ELF-1 (cell line): ENCODE results near the gene ELP4.
"Not testable (repeated sequence)": the region's sequence is repeated elsewhere in the genome, so short reads cannot be mapped to it uniquely, and the experiment has no call there.

ENCODE experiments used
- DNase-seq: peaks from one replicate; pipeline ENCODE4 v3.0.0-alpha.2; 2016; ENCODE audit warnings: low read depth, low spot score

Gene ELP4

DNA sequence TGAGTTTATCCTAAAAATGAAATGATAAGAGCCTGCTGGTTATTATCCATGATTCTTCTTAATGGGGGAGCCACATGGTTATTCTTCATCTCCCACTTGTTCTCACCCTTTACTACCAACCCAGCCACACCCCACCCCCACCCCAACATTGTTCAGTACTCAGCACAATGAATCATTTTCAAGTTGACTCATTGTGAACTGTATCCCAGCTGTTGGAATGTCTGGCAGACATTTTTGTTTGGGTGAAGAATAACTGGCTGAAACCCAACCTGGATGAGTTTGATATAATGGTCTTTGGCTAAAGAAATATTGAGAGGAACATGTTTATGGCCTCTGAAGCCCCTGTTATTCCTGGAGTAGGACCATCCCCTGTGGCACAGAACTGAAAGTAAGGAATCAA lies 136.2 kb downstream of the ELP4 start:
- no peak for DNase-seq

DNA sequence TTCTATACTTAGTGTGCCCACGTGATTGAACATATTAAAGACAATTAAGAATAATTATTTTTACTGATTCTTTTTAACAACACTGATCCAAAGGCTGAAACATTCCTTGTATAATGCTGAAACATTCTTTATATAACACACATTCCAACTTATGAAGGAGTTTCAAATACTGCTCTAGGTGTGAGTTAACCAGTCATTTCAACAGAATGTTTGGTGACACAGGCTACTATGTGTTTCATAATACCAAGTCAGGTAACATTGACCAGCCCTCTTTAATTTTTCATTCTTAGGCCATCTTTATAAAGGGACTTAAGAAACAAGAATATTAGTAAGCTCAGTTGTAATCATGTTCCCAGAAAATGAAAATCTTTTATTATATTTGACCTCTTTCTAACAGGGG lies 136.6 kb downstream of the ELP4 start:
- no peak for DNase-seq

DNA sequence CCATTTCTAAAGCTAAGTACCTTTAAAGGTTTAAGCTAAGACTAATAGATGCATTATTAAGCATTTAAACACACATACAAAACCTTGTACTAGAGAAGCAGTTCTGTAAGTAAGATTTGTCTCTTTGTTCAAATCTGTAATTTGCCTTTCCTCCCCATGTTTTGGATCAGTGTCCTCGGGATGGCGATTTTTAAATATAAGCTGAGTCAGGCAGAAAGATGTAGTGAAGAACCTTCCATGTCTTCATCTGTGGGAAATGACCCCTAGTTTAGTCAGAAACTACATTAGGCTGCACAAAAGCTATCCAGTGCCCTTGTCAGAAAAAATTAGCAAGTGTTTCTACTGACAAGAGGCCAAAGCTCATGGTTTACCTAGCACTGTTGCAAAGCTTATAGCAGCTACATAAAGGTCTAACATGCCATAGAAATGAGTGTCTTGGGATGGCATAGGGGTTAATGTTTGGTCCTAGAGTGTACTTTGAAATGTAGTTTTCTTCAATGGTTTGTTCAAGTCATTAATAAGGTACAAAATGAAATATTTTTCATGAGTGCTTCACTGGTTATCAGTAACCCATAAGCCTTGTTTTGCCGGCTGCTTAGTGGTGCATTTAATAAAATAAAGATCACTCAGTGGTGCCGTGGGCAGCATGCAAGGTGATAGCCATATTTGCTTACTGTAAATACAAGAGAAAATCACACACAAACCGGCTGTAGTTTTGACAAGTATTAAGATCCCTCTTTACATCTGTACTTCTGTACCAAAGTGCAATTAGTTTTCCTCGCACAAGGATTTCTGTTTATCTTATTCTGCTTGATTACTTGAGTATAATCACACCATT lies 139.8 kb downstream of the ELP4 start:
- no peak for DNase-seq

DNA sequence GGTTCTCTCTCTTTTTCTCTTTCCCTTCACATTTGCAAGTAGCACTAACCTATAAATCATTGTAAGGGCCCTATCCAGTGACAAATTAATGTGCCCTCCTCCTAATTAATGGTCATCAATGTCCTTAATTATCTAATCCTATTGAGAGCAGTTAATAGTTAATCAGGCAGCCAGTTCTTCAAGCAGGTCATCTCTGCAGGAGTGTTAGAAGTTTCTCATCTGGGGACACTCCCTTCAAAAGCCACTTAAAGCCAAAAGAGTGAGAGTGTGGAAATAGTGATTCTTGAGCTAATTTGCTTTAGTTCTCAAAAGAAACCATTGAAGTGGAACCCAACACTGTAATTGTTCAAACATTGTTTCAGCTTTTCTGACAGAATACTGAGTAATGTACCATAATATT lies 141.6 kb downstream of the ELP4 start:
- no peak for DNase-seq

DNA sequence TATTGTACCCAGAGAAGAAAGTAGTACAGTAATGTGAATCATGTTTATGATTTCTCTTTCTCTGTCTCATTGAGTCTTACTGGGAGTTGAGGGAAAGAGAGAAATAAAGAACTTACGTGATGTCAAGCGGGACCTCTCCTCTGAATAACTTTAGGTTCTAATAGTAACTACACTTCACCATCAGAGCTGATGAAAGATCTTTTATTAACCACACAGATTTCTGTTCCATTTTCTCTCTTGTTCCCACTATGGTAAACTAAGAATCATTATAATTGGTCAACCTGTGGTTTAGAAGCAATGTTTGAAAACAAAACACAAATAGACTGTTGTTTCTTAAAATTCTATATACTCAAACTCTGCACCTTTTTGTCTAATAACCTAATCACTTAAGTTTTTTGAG lies 142.3 kb downstream of the ELP4 start:
- no peak for DNase-seq

DNA sequence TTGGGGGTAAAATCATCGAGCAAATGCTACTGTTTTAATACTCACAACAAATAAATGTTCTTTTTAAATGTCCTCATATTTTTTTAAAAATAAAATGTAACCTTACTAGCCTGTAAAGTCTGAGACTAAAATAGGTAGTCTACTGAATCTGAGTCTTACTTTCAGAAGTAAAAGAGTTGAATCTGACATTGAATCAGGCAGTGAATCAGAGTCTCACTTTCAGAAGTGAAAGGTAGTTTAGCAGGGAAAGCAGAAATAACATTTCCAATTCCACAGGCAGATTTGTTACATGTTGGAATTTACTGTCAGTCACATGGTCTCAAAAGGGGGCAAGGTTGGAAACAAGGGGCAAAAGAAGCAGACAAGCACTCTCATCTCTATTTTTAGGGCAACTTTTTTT lies 143.0 kb downstream of the ELP4 start:
- no peak for DNase-seq

DNA sequence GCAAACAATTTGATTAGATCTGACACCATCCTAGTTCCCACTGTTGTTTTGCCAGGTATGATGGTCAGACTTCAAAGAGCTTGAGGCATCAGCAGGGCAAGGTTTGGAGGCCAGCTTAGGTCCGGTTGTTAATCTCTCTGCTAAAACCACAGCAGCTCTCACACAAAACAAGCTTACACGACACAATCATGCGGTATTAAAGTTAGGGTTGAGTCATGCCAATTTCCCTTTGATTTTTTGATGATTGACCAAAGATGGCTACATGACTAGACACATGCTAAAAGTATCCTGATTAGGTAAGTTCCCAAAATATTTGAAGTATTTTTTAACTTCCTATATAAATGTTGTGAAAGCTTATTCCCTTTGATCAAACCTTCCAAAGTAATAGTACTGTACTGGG lies 145.9 kb downstream of the ELP4 start:
- no peak for DNase-seq

DNA sequence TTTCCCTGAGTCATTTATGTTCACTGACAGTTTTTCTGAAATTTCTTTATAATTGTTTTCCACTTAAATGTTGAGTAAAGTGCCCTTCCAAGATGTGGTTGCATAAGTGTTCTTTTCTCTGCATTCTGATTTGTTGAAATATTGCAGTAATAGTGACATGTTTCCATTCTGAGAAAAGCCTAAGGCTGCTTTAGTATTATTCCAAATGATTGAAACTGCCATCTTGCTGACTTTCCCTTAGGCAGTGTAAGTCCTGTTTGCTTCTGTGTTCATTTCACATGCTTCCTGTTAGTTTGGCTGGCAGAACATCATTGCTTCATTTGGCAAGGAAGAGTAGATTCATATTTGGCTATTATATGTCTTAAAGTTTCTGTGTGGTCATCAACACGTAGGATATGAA lies 146.5 kb downstream of the ELP4 start:
- no peak for DNase-seq

DNA sequence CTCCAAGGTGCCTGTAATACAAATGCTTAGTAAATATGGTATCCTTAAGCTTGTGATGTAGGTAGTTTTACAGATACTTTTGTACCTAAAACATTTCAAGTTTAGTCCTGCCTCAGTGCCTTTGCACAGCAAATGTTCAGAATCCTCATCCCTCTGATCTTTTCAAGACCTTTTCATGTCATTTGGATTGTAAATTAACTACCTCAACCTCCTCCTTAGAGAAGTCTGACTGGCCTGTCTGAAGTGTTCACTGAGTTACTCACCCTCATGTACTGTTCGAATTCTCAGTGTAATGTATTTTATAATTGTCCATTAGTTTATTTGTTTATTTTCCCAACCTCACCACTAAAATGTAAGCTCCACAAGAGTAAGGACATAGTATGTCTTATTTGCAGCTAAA lies 147.5 kb downstream of the ELP4 start:
- DNase-seq, result no peak

DNA sequence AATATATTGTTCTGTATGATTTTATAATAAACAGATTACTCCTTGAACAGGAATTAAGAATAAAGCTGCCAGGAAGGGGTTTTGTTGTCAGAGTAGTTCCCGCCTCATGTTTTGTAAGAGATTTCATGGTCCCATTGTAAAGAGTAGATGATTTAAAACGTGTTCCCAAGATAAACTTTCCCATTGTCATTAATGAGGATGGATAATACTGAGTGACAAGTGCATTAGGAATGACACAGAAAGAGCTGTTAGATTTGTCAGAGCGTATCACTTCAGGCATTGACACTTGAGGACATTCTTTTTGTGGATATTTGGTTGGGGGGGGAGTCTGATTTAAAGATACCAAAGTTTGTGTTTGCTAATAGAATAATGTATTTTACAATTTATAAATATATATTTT lies 154.6 kb downstream of the ELP4 start:
- DNase-seq, result no peak

DNA sequence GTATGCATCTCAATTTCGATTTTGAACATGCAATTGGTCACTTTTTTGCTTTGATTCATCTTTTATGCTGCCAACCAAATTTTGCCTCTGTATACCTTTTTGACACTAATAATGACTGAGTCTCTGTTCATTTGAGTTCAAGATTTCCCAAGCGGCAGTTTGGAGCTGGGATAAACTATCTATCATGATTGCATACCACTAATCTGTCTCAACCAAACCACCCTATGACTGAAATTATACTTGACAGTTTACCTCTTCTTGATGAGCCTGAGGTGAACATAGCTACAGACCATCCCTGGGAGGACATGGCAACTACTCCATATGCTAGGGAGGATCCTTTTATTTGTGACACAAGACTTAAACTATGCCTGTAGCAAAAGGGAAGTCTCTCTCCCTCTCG lies 155.4 kb downstream of the ELP4 start:
- DNase-seq, result no peak

DNA sequence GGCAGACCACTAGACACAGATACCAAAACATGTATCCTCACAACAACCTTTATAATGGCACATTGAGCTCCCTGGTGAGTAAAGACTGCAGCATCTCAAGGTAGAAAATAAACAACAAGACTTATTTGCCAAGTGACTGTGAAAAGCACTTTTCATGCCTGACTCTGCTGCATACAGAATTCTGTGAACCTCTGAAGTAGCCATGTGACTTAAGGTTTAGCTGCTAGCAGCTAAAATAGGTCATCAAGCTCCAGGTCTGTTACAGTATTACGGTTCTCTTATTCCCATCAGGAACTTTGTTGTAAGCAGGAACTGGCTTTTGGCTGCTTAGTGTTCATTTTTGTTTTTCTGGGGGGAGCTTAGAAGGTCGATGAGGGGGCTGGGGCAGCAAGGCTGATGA lies 162.1 kb downstream of the ELP4 start:
- DNase-seq, result no peak

DNA sequence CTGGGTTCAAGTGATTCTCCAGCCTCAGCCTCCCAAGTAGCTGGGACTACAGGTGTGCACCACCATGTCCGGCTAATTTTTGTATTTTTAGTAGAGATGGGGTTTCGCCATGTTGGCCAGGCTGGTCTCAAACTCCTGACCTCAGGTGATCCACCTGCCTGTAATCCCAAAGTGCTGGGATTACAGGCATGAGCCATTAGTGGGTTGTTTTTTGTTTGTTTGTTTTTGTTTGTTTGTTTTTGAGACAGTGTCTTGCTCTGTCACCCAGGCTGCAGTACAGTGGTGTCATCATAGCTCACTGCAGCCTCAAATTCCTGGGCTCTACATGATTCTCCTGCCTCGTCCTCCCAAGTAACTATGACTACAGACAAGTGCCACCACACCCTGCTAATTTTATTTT lies 163.5 kb downstream of the ELP4 start:
- not testable (repeated sequence) for DNase-seq

DNA sequence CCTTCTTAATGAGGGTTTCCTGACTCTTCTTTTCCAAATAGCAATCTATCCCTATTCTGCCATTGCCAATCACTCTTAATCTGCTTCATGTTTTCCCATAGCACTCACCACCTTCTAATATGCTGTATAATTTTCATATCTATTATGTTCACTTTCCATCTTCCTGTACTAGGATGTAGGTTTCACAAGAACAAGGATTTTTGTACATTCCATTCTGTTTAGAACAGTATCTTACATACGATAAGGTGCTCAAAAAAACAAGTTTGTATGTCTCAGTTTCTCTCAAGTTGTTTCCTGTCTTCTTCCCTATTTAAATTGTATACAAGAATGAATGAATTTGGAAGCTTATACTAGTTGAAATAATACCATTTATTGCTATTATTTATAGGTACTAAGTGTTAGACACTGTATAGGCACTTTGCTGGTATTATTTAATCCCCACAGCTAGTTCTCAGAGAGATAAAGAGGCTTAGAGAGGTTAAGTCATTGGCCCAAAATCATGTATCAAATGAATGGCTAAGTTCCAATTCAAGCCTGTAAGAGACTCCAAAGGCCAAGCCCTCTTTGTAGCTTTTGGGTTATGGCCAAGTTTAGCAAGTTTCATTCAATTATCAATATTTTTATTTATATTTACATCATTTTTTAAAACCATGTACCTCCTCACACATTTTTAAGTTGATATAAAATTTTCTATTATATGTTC lies 166.9 kb downstream of the ELP4 start:
- DNase-seq, result no peak

DNA sequence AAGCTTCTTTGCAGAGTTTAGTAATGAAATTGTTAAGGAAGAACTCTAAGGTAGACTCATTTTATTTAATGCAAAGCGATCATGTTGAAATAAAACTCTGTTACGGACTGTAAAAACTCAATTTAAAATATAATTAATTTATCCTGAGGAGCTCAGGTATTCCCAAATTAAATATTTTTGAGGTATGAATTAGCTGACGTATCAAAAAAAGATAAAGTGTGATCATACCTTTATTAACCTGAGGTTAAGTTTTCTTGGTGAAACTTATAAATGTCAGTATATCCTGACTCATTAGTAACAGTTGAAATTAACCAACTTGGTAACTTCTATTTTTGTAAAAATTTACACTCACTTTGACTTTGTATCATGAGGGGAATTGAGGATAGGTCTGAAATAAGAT lies 171.2 kb downstream of the ELP4 start:
- DNase-seq, result no peak

DNA sequence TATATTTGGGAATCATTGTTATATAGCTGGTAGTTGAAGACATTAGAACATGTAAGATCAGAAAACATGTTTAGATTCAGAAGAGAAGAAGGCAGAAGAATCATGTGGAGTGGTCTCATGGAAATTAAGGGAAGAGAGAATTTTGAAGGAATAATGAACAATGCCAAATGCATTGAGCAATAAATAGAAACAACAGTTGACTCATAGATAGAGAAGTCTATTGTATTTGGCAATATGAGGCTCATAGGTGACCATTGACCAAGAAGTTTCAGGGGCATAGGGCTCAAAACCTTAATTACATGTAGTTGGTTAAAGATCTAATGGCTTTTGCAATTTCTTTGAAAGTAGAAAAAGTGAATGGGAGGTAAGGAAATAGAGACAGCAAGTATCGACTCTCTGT lies 177.7 kb downstream of the ELP4 start:
- no peak for DNase-seq

DNA sequence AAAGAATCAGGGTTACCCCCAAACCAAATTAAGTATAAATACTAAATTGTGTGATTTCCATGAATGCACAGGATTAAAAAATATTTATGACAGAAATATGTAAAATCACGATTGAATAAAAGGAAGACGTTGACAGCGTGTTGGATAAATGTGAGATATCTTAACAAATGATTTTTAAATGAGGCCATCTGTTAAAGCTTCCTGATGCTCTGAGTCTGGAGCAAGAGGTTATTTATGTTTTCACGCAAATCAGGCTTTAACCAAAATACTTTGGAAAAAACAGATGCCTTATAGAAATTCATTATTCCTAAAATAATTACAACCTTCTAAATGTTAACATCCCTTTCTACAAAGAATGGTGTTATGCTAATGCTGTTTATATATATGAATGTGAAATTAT lies 178.3 kb downstream of the ELP4 start:
- DNase-seq, result no peak

DNA sequence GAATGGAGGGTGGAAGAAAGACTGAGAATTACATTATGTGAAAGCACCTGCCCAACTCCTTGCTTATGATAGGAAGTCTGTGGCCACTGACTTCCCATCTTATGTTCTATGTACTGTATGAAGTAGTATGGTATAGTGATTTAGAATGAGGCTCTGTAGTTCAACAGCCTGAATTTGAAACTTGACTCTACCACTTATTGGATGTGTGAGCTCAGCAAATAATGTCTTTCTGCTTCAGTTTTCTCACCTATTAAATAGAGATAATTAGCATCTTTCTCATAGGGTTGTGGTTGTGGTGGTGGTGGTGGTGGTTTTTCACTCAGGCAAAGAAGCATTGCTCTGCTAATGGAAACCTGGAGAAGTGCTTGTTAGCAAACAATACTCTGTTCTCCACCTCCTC lies 180.0 kb downstream of the ELP4 start:
- no peak for DNase-seq

DNA sequence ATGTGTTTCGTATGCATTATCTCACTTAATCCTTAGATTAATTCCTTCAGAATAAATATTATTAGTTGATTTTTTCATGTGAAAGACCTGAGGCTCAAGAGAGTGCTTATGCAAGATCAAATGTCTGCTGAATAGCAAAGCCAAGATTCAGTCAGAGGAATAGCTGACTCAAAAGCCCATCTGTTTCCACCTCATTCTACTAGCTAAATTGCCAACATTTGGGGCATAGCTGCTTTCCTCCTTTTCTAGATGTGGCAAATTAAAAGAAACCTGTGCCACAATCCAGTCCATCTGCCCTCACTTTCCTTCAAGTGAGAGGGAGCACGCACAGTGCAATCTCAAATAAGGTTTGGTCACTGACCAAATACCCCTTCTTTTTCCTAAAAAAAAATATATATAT lies 180.5 kb downstream of the ELP4 start:
- DNase-seq, result no peak

DNA sequence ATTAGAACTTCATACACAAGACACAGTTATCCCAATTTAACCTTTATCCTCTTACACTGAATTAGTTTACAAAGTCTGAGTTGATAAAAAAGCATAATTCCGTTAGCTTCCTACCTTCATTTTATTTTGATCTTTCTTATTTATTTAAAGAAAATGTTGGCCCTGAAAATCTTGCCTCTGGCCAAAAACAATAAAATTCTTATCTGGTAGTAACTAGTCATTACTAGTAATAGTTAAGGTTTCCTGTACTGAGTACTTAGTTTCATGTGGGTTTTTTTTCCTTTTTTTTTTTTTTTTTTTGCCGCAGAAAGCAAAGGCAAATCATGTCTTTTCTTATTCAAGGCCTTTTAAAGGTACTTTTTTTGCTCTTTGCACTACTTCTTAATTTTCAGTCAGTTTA lies 180.9 kb downstream of the ELP4 start:
- DNase-seq, result no peak

DNA sequence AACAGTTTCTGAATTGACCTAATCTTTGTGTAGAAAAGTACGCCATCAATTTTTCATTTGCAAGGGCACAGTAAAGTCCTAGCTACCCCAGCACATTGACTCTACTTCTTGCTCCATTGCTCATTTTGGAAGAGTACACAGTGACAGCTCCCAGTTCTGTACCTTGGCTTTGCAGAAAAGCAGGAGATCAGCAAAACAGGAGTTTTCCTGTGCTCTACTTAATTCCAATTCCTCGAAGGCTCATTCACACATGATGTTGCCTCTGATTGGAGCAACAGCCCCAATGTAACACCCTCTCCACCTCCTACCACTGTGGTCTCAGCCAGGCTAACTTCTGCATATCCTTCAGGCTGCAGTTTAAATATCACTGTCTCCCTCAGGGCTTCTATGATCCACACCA lies 182.9 kb downstream of the ELP4 start:
- DNase-seq, result no peak

DNA sequence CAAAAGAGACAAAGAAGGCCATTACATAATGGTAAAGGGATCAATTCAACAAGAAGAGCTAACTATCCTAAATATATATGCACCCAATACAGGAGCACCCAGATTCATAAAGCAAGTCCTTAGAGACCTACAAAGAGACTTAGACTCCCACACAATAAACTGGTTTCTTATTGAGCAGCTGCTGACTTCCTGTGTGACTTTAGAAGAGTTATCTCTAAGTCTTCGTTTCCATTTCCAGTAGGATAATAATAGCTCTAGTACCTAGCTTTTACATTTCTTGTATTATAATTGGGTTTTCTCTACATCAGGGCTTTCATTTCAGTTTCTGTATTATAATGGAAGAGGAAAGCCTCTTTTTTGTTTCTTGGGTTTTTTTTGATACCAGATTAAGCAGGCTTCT lies 187.5 kb downstream of the ELP4 start:
- DNase-seq, result not testable (repeated sequence)

DNA sequence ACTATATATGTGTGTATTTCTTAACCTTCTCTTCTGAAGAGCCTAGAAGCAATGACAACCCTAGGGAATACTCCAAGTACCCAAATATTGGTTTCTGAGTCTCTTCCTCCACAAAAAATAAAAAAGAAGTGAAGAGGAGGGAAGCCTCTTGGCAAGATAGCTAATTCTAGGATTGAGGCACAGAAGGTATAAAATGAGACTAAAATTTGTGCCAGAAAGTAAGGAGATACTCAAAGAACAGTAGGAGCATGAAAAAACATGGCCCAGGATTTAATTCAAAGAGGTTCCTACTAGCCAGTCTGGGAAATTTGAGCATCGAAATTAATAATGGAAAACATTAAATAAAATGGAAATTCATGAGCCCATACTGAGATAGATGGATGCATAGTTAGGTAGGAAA lies 189.5 kb downstream of the ELP4 start:
- no peak for DNase-seq
